ENCODE results near the gene XRN2. TPM values are rescaled to one million over a fixed set of nuclear protein-coding genes. Genes with fewer than 3 reads are reported as not detected.

XRN2 gene
- total and polyA plus RNA-seq, 2 of the 13 experiments (the other 11 are each of a cell fraction or from before 2014, with no cell fraction given): 90.3 to 171 TPM

DNA sequence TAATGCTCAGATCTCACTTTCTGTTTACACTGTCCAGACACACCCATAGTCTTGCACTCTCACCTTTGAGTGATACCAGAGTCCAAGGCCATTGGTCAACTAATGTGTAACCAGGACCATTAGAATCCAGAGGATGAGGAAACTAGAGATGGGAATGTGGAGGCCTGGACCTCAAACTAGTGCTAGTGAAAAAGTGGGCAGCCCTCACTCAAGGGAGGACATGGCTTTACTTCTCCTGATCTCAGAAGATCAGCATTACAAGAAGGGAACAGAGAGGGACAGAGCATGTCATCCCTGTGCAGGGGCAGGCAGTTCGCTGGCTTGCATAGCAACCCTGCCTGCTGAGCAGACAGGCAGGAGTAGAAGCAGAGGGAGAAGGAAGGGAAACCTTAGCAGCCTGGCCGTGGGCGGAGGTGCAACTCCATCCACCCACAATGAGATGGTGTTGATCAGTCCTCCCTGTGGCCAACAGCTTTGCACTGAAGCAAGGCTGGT lies 22.6 kb upstream of the XRN2 start (continued):
- TF ChIP-seq, protein P1, sequence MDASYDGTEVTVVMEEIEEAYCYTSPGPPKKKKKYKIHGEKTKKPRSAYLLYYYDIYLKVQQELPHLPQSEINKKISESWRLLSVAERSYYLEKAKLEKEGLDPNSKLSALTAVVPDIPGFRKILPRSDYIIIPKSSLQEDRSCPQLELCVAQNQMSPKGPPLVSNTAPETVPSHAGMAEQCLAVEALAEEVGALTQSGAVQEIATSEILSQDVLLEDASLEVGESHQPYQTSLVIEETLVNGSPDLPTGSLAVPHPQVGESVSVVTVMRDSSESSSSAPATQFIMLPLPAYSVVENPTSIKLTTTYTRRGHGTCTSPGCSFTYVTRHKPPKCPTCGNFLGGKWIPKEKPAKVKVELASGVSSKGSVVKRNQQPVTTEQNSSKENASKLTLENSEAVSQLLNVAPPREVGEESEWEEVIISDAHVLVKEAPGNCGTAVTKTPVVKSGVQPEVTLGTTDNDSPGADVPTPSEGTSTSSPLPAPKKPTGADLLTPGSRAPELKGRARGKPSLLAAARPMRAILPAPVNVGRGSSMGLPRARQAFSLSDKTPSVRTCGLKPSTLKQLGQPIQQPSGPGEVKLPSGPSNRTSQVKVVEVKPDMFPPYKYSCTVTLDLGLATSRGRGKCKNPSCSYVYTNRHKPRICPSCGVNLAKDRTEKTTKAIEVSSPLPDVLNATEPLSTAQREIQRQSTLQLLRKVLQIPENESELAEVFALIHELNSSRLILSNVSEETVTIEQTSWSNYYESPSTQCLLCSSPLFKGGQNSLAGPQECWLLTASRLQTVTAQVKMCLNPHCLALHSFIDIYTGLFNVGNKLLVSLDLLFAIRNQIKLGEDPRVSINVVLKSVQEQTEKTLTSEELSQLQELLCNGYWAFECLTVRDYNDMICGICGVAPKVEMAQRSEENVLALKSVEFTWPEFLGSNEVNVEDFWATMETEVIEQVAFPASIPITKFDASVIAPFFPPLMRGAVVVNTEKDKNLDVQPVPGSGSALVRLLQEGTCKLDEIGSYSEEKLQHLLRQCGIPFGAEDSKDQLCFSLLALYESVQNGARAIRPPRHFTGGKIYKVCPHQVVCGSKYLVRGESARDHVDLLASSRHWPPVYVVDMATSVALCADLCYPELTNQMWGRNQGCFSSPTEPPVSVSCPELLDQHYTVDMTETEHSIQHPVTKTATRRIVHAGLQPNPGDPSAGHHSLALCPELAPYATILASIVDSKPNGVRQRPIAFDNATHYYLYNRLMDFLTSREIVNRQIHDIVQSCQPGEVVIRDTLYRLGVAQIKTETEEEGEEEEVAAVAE (CRISPR knock-in tag; IDR thresholded peaks at IDR 0.05; ENCODE audit: borderline replicate concordance): 0 out of 2 replicates have a peak, but pooled peaks have one; percentile 9
- TF ChIP-seq CENPT (CRISPR knock-in tag; IDR thresholded peaks at IDR 0.05; ENCODE audit: low read depth) (0 out of 2 replicates have a peak, but pooled peaks have one; percentile 24), MIER3 (CRISPR knock-in tag; IDR thresholded peaks at IDR 0.05; ENCODE audit: borderline replicate concordance) (no peak), KDM5B (CRISPR knock-in tag; IDR thresholded peaks at IDR 0.05; ENCODE audit: borderline replicate concordance) (no peak), NFYC (CRISPR knock-in tag; IDR thresholded peaks at IDR 0.05) (no peak), ZNF446 (CRISPR knock-in tag; IDR thresholded peaks at IDR 0.05) (no peak), TEAD3 (CRISPR knock-in tag; optimal IDR thresholded peaks at IDR 0.05; ENCODE audit: borderline replicate concordance) (peak; percentile 80), ZNF678 (CRISPR knock-in tag; IDR thresholded peaks at IDR 0.05) (no peak), ZMYM4 (CRISPR knock-in tag; IDR thresholded peaks at IDR 0.05) (peak; percentile 97), RFXAP (CRISPR knock-in tag; IDR thresholded peaks at IDR 0.05; ENCODE audit: borderline replicate concordance) (no peak), ZNF263 (CRISPR knock-in tag; IDR thresholded peaks at IDR 0.05) (peak; percentile 64; the same call in 1 of the 2 replicates), BCL6 (CRISPR knock-in tag; IDR thresholded peaks at IDR 0.05) (peak; percentile 66), IRF2 (CRISPR knock-in tag; IDR thresholded peaks at IDR 0.05) (peak; percentile 53; the same call in 1 of the 2 replicates), HNF4A (CRISPR knock-in tag; IDR thresholded peaks at IDR 0.05) (peak; percentile 99), GABPB1 (CRISPR knock-in tag; IDR thresholded peaks at IDR 0.05) (peak; percentile 18; the same call in 1 of the 2 replicates), PCBP2 (optimal IDR thresholded peaks at IDR 0.05; ENCODE audit: low read depth, low read length, poor library complexity, severe bottlenecking) (no peak), DNMT3B (CRISPR knock-in tag; conservative IDR thresholded peaks at IDR 0.05) (0 out of 2 replicates have a peak, but pooled peaks have one; percentile 16), MXI1 (IDR thresholded peaks at IDR 0.05; ENCODE audit: borderline replicate concordance, low read depth, low read length) (no peak)
- TF ChIP-seq, protein P2, sequence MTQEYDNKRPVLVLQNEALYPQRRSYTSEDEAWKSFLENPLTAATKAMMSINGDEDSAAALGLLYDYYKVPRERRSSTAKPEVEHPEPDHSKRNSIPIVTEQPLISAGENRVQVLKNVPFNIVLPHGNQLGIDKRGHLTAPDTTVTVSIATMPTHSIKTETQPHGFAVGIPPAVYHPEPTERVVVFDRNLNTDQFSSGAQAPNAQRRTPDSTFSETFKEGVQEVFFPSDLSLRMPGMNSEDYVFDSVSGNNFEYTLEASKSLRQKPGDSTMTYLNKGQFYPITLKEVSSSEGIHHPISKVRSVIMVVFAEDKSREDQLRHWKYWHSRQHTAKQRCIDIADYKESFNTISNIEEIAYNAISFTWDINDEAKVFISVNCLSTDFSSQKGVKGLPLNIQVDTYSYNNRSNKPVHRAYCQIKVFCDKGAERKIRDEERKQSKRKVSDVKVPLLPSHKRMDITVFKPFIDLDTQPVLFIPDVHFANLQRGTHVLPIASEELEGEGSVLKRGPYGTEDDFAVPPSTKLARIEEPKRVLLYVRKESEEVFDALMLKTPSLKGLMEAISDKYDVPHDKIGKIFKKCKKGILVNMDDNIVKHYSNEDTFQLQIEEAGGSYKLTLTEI (CRISPR knock-in tag; conservative IDR thresholded peaks at IDR 0.05): no peak
- TF ChIP-seq, protein P3, sequence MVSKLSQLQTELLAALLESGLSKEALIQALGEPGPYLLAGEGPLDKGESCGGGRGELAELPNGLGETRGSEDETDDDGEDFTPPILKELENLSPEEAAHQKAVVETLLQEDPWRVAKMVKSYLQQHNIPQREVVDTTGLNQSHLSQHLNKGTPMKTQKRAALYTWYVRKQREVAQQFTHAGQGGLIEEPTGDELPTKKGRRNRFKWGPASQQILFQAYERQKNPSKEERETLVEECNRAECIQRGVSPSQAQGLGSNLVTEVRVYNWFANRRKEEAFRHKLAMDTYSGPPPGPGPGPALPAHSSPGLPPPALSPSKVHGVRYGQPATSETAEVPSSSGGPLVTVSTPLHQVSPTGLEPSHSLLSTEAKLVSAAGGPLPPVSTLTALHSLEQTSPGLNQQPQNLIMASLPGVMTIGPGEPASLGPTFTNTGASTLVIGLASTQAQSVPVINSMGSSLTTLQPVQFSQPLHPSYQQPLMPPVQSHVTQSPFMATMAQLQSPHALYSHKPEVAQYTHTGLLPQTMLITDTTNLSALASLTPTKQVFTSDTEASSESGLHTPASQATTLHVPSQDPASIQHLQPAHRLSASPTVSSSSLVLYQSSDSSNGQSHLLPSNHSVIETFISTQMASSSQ (IDR thresholded peaks at IDR 0.05; ENCODE audit: low read depth): peak; percentile 66; the same call in 1 of the 2 replicates
- TF ChIP-seq, protein P3 (CRISPR knock-in tag; IDR thresholded peaks at IDR 0.05; ENCODE audit: borderline replicate concordance): peak; percentile 44; the same call in 1 of the 2 replicates

Data from HepG2 (cell line).